ENCODE data around the gene ANTXR2. TPM values are rescaled to one million over a fixed set of nuclear protein-coding genes. Genes with fewer than 3 reads are reported as not detected.
"Not testable (repeated sequence)": the region's sequence is repeated elsewhere in the genome, so short reads cannot be mapped to it uniquely, and the experiment has no call there.

ANTXR2 gene
- total RNA-seq, 1 experiment from 2014 or later: 78.9 TPM

DNA sequence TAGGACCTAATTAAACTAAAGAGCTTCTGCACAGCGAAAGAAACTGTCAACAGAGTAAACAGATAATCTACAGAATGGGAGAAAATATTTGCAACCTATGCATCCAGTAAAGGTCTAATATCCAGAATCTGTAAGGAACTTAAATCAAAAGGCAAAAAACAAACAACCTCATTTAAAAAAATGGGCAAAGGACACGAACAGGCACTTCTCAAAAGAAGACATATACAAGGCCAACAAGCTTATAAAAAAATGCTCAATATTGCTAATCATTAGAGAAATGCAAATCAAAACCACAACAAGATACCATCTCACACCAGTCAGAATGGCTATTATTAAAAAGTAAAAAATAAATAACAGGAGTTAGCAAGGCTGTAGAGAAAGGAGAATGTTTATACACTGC lies 81.9 kb downstream of the ANTXR2 start:
- not testable (repeated sequence) for DNase-seq (ENCODE audit: low read depth)

DNA sequence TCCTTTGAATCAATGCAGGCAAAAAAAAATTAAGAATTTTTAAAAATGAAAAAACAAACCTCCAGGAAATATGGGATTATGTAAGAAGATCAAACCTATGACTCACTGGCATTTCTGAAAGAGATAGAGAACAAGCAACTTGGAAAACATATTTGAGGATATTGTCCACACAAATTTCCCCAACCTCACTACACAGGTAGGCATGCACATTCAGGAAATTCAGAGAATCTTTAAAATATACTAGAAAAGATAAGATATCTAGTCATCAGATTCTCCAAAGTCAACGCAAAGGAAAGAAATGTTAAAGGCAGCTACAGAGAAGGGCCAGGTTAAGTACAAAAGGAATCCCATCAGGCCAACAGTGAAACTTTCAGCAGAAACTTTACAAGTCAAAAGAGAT lies 85.6 kb downstream of the ANTXR2 start:
- DNase-seq (ENCODE audit: low read depth): no peak

DNA sequence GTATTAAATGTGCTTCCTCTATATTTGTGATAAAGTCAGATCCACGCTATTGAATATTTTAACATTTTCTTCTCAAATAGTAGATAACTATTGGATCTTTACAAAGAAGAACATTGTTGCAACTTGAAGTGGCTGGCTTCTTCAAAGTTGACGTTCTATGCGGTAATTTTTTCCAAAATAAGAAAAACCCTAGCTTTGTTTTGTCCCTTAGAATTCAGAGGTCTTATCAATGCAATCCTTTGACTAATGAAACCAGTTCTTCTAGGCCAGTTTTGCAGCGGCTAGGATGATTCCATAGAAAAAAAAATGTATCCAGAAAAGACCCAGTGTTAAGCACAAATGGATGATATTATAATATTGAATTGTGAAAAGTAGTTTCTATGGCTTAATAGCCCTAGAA lies 89.6 kb downstream of the ANTXR2 start:
- no peak for DNase-seq (ENCODE audit: low read depth)

DNA sequence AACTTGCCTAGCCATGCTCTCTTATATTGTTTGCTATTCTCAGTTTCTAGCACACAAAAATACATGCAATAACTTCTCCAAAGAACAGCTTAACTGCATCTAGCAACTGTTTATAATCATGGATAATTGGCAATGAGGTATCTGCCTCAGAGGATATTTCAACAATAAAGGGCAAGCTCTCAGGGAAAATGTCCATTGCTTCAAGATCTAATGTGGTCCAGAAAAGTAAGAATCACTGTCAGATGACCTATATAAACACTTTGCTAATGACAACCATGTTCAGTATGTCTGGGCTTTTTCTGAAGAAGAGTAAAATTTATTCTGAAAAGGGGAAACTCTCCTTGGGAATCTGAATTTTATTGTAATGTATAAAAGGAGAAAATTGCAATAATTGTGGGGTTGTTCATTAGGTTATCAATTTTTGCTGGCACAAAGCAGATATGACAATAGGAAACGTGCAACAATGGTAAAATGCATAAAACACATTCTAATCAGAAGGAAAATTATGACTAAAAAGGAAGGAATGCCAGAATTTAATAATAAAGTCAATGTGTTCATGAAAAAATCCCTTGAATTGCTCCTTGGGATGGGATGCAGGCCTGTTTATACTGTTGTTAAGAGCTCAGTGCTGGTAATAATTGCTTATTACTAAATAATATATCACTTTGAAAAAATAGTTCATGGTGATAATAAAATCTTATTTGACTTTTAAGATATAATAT lies 90.3 kb downstream of the ANTXR2 start:
- no peak for DNase-seq (ENCODE audit: low read depth)

DNA sequence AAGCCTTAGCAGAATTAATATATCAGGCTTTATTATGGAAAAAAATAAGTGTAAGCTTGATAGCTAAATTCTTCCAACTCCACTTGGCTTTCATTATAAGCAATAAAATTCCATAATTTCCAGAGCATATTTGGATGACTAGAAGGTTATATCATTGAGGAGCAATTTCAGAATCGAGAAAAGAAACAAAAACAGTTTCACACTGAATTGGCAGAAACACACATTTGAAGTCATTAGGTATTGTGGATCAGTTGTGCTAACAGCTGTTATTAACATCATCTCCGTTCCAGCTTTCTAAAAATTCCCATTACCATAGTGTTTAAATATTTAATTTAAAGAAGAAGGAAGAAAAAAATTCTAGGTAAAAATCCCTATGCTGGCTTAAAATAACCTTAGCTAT lies 92.6 kb downstream of the ANTXR2 start:
- DNase-seq (ENCODE audit: low read depth): no peak

DNA sequence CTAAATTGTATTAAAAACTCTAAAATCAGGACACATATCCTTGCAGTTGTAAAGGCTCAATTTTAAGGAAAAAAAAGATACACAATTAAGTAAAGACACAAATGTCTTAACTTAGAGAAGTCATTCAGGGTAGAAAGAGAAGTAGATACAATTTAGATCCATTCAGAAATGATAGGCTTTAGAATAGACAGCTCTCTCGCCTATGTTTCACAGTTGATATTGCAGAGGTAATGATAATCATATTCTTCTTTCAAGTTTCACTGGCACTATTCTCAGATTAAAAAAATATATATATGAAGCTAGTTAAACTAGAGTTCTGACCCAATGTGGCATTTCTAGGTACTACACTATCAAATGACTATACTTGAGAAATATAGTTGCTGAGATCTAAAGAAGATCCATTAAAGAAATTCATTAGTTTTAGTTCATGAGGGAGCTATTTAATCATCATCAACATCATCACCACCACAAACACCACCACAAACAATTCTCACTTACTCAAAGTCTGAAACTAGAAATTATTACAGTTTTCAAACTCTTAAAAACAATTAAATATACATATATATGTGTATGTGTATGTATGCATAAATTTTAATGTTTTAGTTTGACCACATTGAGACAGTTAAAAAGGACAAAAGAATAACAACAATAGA lies 93.1 kb downstream of the ANTXR2 start:
- DNase-seq (ENCODE audit: low read depth): no peak

DNA sequence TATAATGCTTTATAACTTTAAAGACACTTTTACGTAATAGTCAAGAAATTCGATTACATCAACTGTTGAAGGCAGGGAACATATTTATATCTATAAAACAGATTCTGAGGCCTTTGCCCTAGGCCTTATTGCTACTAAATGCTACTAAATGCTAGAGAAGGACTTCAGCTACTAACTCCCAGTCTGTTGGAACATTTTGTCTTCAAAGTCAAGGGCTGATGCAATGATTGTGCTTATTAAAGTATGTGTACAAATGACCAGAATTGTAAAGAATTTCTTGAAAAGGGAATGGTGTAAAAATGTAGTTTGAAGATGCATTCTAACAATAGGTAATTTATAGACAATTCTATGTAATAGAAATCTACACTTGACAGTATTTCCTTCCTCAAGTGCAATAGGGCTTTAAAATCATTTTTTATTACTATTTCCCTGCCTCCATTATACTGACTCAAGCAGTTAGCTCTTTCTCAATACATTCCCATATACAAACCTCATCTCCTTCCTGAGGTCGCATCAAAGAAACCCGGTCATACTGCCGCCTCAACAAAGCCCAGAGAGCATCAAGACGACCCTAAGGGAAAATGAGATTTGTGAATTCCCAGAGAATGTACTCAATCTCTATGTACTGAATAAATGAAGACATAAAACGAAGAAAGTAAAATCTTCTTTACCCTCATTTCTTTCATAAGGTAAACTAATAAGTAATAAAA lies 95.7 kb downstream of the ANTXR2 start:
- DNase-seq (ENCODE audit: low read depth): no peak

DNA sequence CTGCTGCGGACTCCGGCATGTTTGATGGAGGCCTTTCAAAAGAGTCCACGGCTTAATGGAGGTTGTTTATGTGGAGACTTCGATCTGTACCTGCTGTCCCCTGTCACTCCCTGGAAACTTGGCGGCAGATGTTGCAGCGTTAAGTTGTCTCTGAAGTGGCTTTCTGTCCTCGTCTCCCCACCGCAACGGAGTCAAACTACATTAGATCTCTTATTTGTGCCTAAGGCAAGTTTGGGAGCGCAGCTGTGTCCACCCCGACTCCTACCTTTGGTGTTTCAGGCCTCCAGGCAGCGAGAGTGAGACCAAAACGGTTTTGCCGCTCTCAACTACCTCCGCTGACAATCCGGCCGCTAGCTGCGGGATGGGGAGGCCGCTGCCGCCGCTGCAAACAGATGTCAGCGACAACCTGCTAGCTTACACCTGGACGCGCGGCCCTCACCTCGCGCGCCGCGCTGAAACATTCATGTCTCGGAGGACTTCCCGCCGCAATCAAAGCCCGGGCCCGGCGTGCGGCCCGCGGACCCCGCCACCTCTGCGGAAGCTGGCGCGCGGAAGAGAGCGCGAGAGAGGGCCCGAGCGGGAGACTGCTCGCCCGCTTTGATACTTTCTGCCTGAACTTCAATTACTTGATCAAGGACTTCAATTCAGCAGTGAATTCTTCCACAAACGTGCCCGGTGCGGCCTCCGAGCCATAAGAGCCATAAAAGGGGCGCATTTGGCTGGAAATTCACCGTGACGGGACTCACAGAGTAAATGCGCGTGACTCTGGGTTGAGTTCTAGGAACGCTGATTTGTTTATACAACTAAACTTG lies 108.4 kb downstream of the ANTXR2 start:
- DNase-seq (ENCODE audit: low read depth): no peak

DNA sequence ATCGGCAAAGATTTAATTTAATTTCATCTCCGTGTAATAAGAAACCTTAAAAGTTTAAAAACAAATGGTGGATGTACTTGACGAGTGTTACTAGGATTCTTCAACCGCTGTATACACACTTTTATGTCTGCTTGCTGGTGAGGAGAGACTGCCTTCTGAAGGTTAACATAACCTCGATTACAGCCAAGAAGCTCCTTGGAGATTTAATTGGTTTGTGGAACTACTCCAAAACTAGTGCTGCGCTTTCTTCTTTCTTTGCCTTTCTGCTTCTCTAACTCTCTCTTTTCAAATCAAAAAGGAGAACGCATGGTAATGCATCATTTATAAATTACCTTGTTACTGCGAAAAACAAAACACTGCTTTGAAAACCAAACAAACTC lies 109.0 kb downstream of the ANTXR2 start:
- no peak for DNase-seq (ENCODE audit: low read depth)

DNA sequence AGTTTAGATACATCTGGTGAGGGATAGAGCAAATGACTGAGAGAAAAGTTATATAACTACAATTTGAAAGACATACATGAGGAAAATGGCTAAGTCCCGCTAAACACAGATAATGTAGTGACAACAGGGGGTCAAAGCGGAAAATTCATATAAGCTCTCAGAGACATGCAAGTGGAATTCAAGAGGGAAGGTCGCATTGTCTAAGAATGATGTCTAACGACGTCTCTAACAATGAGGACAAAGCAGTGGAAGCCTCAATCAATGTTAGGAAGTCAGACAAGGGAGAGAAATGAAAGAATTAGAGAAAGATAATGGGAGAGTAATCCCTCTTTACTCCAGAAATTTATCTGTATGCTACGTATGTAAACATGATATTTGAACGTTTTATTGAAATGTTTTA lies 113.4 kb downstream of the ANTXR2 start:
- no peak for DNase-seq (ENCODE audit: low read depth)

DNA sequence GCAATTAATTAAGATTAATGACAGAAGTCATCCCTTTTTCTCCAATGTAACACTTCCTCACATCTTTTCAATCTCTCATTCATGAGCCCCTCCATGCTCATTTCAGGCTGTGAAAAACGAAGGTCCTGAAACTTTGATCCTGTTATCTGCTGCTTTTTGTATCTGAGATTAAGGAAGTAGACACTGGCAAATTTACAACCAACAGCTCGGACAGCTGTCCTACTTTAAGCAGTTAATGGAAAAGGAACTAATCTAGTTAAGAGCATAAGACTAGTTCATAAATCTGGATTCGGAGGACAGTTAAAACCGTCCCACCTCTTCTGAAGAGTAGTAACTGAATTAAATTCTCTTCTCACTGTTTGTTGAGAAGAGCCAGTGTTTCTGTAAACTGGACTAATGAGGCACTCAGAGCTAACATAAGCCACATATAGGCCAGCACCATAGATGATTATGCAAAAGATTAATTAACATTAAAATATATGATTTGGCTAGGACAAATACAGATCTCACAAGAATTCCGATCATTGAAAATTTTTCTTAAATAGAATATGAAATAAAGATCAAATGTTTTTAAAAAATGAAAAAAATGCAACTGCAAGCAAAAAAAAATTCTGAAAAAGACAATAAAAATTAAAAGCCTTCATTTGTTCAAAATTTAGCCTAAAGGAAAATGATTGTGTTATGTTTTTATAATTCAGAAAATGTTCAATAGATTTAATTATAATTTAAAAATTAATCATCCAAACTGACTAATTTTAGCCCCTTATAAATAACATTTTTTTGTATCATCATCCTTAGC lies 114.4 kb downstream of the ANTXR2 start:
- DNase-seq (ENCODE audit: low read depth): no peak

DNA sequence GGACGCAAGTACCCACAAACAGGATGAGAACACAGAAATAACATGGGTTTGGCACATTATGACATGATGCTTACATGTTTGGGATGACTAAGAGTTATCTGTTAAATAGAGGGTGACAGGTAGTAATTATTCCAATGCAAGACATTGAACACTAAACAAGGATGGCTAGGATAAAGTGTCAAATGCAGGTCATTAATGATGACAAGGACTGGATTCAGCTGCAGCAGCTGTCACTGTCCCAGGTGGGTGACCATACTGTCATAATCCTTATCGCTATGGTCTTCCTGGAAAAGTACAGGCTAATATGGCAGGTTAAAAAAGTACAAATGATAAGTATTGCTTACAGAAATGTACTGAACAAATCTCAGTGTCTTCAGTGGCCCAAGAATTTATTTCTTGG lies 123.9 kb downstream of the ANTXR2 start:
- no peak for DNase-seq (ENCODE audit: low read depth)

DNA sequence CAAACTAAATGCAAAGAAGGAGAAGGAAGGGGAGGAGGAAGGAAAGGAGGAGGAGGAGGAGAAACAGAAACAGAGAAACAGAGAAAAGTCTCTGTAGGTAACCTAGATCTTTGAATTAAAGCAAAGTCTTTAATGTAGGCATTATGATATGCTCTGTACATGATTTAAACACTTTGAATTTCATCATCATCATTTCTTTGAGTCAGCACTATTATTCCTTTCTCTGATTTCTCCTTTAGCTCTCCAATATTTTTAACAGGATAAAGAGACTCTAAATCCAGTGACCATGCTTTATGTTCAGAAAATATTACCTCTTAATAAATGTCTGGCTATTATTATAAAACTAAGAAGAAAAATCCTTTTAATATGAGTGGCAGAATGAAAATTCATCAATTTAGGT lies 124.3 kb downstream of the ANTXR2 start:
- DNase-seq (ENCODE audit: low read depth): no peak

DNA sequence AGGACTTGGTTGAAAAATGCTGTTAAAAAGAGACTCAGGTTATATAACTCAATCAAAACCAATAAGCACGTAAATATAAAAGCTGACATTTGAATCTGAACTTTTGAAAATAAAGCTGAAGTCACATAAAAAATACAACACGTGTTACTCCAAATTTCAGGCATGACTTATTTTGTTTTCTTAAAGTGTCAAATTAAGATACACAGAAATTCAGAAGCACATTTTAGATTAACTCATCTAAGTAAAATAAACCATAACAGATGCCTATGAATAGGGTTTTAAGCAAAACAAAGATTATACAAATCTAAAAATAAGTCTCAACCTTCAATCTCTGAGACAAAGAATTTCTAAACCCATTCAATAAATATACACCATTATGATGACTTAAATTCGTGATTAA lies 124.8 kb downstream of the ANTXR2 start:
- DNase-seq (ENCODE audit: low read depth): no peak

DNA sequence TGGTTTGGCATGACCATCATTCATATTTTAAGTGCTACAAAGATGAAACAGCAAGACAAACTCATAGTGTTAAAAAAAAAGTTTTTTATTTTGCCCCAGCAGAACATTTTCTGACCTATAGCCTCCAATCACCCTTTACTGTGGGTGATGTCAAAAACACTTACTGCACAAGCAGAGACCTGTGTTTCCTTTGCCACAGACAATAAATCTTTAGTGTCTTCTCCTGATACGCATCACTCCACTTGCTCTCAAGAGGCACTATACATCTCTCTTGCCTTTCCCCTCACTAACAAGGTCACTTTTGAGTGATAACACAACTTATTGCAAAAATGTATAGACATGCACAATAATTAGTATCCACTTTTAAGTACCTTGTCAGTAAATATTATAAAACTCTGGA lies 125.6 kb downstream of the ANTXR2 start:
- no peak for DNase-seq (ENCODE audit: low read depth)

DNA sequence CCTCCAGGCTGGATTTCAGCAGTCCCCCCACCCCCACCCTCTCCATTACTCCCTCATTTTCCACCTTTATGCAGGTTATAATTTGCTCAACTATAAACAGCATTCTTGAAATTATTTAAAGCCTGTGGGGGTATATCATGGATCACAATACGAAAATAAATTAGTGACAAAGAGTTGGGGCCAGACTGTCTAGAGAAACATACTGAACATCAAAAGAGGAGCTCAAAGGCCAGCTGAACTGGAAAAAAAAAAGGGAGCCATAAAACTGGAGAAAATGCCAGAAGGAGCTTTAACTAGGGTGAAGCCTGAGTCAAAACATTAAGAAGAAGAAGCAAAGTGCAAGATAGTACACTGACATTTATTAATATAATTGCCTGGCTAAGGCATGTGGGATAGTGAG lies 137.8 kb downstream of the ANTXR2 start:
- DNase-seq (ENCODE audit: low read depth): no peak

DNA sequence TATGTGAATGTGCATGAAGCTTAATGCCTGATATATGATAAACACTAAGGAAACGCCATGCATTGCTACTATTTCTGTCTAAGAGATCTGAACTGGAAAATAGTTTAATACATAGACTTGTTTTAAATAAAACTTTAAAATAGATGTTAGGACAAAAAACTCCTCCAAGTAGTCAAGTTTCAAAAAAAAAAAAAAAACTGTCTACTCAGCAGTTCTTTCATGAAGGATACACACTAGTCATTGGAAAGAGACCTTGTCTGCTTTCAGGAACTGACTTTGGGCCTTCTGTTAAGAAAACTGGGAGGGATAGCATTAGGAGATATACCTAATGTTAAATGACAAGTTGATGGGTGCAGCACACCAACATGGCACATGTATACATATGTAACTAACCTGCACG lies 138.4 kb downstream of the ANTXR2 start:
- no peak for DNase-seq (ENCODE audit: low read depth)

DNA sequence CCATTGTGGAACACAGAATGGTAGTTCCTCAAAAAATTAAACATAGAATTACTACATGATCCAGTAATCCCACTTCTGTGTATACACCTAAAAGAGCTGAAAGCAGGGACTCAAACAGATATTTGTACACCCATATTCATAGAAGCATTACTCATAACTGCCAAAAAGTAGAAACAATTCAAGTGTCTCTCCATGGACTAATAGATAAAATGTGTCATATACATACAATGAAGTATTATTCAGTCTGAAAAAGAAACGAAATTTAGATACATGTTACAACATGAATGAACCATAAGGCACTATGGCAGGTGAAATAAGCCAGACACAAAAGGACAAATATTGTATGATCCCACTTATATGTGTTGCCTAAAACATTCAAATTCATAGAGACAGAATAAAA lies 145.1 kb downstream of the ANTXR2 start:
- DNase-seq (ENCODE audit: low read depth): no peak

DNA sequence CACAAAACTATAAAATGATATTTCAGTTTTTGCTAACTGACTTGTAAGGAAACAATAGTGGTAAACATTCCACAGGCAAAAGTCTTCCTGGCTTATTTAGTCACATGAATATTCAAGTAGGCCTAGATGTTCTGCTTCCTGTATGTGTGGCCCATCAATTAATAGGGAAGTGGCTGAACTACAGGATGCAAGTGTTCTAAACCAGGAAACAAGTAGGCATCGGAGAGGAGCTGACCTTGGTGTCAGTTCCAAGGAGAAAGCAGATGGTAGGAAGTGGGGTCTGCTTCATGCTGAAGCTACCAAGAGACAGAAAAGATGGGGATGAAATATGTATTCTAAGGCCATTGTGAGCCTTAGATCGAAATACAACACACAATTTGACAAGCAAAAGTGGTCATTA lies 149.7 kb downstream of the ANTXR2 start:
- DNase-seq (ENCODE audit: low read depth): no peak

DNA sequence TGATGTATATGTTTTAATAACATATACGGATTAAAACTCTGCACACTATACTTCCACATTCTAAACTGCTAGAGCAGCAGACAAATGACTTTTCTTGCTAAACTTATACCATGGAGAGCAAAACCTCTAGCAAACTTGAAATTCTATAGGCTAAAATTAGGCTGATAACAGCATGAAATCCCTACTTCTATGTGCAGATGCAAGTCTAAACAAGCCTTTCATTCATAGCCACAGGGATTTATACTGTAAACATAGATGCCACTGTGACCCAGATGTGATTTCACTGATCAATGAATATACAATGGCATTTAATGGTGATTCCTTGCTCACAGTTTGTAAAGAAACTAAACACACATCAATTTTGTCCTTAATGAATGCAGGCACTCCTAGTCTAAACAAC lies 151.0 kb downstream of the ANTXR2 start:
- DNase-seq (ENCODE audit: low read depth): no peak

All from HT1080 (cell line).